Measurements from ENCODE around the gene TMEM176B.

The TMEM176B gene

GRCh38 chr7:150799741-150800580, at the start of gene TMEM176B:
Gene TMEM176B, minus strand, starts transcription at chr7:150800364. Its CDS starts 3,795 bp downstream, at chr7:150796569.
- DNase-seq = no peak

DNA sequence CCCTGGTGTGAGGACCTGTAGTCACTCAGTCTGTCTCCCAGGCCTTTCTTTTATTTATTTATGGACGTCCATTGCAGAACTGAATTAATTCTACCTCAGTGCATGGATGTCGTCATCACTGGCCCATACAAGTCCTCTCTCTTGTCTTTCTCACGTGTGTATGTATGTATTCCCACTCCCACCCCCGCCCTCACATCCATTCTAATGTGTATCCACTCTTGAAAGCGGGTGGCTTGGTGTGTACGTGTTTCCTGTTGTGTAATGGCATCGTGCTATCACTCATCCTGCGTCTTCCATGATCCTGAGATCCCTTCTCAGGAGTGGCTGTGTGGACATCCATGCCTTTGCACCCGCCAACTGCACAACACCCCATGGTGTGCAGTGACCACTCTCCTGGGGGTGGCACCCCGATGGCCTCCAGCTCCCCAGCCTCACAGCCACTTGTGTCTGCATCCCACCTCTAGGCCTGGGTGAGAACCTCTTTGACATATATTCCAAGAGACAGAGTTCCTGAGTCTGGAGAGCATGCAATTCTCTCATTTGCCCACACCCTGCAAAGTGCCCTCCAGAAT, 49.1 kb upstream of the TMEM176B start:
- no peak for DNase-seq

- no peak for DNase-seq
These were observed 48.5 kb upstream of the TMEM176B start for GRCh38 chr7:150848561-150849115.

- no peak for DNase-seq
These were observed 47.9 kb upstream of the TMEM176B start for GRCh38 chr7:150848111-150848510.

- DNase-seq = no peak
These were observed 47.4 kb upstream of the TMEM176B start for GRCh38 chr7:150847536-150847935.

DNA sequence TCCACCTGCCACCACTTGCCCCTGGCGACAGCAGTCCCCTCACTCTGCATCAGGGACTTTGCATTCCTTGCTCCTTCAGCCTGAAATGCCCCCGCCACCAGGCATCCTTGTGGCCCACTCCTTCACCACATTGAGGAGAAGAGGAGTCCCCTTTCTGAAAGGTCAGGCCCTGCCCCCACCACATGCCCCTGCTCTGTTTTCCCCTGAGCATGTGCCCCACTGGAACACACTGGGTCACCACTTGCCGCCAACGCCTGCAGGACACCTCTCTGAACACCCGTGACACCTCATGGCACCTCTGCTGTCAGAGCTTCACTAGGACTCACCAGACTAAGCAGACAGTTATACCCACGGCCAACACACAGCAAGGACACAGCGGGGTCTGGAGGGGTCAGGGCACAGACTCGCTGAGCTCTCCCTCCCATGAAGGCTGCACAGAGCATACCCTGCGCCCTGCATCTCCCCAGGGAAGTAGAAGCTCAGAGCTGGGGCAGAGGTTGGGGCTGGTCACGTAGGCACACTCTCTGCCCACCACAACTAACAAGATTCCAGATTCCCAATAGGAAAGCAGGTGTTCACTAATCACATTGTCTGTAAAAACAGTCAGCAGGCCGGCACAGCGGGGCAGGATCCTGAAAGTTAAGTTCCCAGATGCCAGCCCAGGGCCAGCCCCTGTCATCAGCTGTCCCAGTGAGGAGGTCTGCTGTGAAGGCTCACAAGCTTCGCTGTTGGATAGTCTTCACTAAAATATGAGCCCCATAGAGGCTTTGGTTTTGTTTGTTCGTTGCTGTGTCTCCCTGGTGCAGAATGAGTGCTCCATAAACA, 46.3 kb upstream of the TMEM176B start:
- no peak for DNase-seq

DNA sequence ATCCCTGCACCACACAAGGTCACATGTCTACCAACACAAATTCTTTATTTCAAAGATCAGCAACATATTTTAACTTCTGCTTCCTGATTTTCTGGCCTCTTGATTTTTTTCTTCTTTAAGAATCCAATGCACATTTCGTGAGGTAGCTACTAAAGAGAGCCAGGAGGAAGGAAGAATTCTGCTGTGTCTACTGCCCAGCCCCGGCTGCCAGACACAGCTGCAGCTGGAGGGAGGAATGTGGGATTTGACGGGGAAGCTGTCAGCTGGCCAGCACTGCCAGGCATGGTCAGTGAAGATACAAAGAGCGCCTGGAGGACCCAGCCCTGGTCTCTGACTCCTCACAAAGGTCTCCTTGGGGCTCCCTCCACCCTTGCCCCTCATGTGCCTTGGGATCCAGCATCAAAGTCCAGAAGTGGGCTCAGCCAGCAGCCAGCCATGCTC, 45.3 kb upstream of the TMEM176B start:
- DNase-seq = no peak

DNA sequence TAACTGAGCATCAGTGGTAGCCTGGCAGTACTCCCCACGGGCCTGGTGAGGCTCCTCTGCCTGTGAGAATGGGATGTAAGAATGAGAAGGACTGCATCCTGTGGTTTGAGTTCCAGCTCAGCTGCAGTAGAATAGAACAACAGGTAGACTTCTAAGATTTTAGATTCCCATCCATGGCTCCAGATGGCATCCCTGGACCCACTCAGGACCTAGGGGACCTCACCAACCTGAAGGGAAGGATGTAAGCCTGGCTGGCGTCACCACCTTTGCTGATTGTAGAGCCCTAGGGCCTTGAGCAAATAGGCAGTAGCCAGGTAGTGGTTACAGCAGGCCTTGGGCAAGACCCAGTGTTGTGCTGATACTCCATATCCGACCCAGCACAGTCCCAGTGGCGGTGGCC, 42.6 kb upstream of the TMEM176B start:
- no peak for DNase-seq

GRCh38 chr7:150842018-150842417, 41.9 kb upstream of the TMEM176B start:
- DNase-seq = no peak

DNA sequence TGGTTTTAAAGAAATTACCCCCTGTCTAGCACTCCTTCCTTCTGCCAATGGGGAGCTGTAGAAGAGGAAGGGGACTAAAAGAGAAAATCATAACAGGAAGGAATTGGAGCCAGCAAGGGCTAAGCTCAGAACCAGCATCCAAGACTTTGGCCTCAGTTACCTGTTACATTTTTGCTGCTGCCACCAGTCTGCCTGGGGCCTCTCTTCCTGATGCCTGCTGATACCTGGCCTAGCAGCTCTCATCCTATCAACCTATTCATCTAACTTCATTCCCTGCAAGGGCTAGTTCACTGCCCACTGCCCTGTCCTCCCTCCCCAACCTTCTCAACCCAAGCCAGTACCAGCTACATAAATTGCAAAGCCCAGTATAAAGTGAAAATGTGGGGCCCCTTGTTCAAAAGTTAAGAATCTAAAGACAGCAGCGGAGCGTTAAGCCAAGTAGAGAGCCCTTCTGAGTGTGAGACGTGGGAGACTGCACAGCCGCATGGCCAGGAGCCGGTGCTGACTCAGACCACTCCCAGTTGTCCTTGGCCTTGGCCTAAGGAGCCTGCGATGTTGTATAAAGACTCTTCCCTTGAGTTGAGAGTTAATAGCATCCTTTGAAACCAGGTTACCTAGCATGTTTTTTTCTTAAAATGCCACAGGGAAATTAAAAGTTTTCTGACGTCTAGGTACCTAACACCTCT, 38.9 kb upstream of the TMEM176B start:
- no peak for DNase-seq

- no peak for DNase-seq
These were observed 35.6 kb upstream of the TMEM176B start for GRCh38 chr7:150835702-150836280.

DNA sequence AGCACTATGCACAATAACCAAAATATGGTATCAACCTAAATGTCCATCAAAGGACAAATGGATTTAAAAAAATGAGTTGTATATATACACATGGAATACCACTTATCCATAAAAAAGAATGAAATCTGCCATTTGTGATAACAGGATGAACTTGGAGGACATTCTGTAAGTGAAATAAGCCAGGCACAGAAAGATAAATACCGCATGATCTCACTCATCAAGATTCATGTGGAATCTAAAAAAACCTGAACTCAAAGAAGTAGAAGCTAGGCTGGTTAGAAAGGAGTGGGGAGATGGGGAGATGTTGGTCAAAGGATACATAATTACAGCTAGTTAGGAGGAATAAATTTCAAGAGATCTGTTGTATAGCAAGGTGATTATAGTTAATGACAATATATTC, 34.9 kb upstream of the TMEM176B start:
- no peak for DNase-seq

DNA sequence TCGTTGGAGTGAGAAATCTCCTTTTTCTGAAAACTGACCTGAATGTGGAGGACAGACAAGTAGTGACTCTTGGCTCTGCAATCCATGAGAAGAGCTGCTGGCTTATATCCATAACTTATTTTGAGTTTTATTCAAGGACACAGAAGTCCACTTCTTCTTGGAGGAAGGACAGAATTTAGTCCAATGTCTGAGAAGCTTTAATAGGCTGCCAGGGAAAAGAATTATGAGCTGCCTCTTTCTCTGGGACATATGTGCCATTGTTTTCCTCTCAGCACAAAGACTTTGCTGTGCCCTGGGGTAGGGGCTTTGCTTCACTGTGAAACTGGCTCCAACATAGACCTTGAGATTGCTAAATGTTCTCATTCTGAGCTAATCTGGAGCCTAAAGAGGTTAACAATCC, 31.7 kb upstream of the TMEM176B start:
- DNase-seq = no peak

DNA sequence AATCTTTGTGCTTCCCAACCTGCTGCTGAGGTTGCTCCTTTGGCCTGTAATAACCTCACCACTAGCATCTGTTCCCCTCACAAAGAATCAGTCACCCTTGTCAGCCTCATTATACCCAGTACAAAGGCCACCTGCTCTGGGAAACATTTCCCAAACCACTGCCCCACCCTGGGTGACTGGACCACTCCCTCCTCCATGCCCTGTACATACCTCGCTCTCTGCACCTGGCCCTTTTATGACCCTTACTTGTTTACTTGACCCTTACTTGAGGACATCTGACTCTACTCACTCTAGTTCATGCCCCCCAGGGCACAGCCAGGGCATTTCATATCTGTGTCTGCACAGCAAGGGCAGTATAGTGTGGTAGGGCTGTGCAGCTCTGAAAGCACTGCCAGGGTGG, 30.8 kb upstream of the TMEM176B start:
- DNase-seq = no peak

DNA sequence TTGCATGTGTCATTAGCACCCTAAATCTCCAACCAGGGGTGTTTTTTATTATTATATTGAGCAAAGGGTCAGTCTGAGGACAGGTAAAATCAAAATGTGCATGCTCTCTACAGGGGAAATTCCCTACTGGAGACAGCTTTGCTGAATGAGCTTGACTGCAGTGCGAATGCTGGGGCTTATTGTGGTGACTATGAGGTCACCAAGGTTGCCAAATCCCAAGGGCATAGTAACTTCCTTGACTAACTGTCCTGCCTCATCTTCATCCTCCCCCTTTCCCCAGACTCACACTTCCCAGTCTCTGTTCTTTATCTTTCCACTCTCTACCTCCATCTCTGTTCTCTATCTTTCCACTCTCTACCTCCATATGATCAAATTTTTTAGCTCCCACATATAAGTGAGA, 29.3 kb upstream of the TMEM176B start:
- no peak for DNase-seq

DNA sequence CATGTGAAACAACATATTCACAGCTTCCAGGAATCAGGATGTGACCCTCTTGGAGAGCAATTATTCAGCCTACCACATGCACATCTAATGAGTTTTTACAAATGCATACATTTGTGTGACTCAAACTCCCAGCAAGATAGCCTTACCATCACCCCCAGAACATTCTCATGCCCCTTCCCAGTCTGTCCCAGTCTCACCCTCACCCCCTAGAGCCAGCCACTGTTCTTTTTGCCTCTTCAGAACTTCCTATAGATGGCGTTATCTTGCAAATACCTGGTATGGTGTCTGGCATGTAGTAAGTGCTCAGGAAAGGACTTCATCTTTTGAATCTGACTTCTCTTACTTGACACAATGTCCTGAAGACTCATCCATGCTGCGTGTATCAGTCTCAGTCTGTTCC, 28.2 kb upstream of the TMEM176B start:
- no peak for DNase-seq

DNA sequence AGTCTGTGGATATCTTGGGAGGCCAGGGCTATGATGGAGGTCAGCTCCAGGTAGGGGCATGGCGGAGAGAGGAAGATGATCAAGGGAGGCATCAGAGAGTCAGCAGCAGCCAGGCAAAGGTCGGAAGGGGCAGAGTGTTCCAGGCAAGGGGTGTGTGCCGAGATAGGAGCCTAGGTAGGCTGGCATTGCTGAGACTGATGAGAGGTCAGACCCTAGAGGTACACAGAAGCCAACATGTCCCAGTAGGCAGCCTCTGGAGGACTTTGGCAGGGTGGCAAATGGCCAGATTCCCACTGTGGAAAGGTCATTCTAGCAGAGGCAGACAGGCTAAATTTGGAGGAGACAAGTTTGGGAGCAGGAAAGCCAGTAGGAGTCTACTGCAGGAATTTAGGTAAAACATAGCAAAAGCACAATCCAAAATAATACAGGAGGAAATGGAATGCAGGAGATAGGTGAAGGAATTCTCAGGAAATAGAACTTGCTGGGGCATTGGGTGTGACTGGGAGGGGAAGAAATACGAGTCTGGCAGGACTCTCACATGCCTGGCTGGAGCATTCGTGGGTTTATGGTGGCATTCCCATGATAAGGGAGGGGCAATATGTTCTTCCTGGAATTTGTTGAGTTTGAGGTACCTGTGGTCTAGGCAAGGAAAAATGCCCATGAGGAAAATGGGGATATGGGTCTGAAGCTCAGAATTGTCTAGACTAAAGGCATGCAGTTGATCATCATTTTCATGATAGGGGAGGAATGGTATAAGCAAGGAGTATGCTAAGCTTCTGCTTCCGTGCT, 26.1 kb upstream of the TMEM176B start:
- no peak for DNase-seq

DNA sequence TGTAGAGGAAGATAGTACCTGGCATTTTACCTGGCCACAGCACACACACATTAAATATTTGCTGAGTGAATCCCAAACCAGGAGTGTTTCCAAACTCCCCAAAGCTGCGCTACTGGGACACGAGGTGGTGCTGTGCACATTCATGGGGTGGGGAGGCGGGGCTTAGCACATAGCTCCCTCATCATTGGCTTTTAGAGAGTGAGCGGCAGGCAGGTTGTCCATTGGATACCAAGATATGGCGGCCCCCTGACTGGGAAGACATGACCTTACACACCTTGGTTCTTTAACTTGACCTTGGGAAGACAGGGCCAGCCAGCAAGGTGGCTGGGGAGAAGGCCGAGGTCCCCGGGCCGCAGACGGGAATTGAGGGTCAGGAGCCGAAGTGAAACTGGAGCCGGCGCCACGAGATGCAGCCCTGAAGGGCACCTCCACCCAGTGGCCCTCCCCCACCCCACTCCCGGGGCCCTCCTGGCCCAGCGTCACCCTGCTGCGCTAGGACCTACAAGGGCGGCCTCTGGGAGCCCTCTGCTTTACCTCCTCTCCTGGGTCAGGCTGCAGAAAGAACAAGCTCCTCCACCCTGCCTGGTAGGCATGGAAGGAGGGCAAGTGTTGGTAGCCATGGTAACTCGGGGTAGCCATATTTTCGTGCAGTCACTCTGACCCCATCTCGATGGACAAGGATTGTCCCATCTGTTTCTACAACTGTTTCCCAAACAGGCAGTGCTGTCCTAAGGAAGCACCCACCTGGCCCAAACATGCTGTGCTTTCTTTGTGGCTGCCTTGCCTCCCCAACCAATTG, 24.4 kb upstream of the TMEM176B start:
- DNase-seq = no peak

- DNase-seq = no peak
These were observed 23.4 kb upstream of the TMEM176B start for GRCh38 chr7:150823484-150824126.

- no peak for DNase-seq
These were observed 22.9 kb upstream of the TMEM176B start for GRCh38 chr7:150823043-150823442.

All from CD4-positive, alpha-beta T cell treated with Interleukin-21 for 1 hour (primary cell).